CD4-positive, alpha-beta T cell treated with Interleukin-6 at 100 ng/mL for 8 hours (primary cell): ENCODE data around the gene PPP2R5A.

Experiments used
- DNase-seq: peaks from one replicate; pipeline ENCODE4 v3.0.0-alpha.2; 2020; ENCODE audit warnings: mixed read lengths, low spot score

The PPP2R5A gene

GRCh38 chr1:212284744-212285684, at the start of gene PPP2R5A:
Gene PPP2R5A (plus strand): TSS chr1:212285410. CDS start chr1:212286111, 701 bp downstream.
- DNase-seq: peak; percentile 99

GRCh38 chr1:212235857-212236256, 49.4 kb upstream of the PPP2R5A start:
- DNase-seq: no peak

- DNase-seq: no peak
These were observed 48.5 kb upstream of the PPP2R5A start for GRCh38 chr1:212236664-212237220.

GRCh38 chr1:212237651-212238050, 47.6 kb upstream of the PPP2R5A start:
- no peak for DNase-seq

- no peak for DNase-seq
These were observed 46.7 kb upstream of the PPP2R5A start for GRCh38 chr1:212238552-212238951.

- DNase-seq: no peak
These were observed 43.7 kb upstream of the PPP2R5A start for GRCh38 chr1:212241501-212241900.

- DNase-seq: no peak
These were observed 43.3 kb upstream of the PPP2R5A start for GRCh38 chr1:212241957-212242287.

GRCh38 chr1:212242288-212242984, 42.8 kb upstream of the PPP2R5A start:
- no peak for DNase-seq

GRCh38 chr1:212242985-212243308, 42.3 kb upstream of the PPP2R5A start:
- no peak for DNase-seq

- no peak for DNase-seq
These were observed 40.8 kb upstream of the PPP2R5A start for GRCh38 chr1:212244441-212244840.

- DNase-seq: no peak
These were observed 38.0 kb upstream of the PPP2R5A start for GRCh38 chr1:212247179-212247721.

- DNase-seq: no peak
These were observed 37.2 kb upstream of the PPP2R5A start for GRCh38 chr1:212247988-212248387.

GRCh38 chr1:212254853-212255363, 30.3 kb upstream of the PPP2R5A start:
- peak; percentile 19 for DNase-seq

GRCh38 chr1:212255705-212256307, 29.4 kb upstream of the PPP2R5A start:
- no peak for DNase-seq

GRCh38 chr1:212256369-212256768, 28.8 kb upstream of the PPP2R5A start:
- peak; percentile 52 for DNase-seq

- DNase-seq: no peak
These were observed 28.1 kb upstream of the PPP2R5A start for GRCh38 chr1:212257157-212257556.

- no peak for DNase-seq
These were observed 25.3 kb upstream of the PPP2R5A start for GRCh38 chr1:212259693-212260480.

GRCh38 chr1:212260557-212261355, 24.5 kb upstream of the PPP2R5A start:
- DNase-seq: no peak

GRCh38 chr1:212261361-212261929, 23.8 kb upstream of the PPP2R5A start:
- no peak for DNase-seq

GRCh38 chr1:212267017-212267416, 18.2 kb upstream of the PPP2R5A start:
- no peak for DNase-seq
